H7 (cell line): ENCODE measurements around the gene POTEF. TPM values are rescaled to one million over a fixed set of nuclear protein-coding genes. Genes with fewer than 3 reads are reported as not detected.
"Not testable (repeated sequence)": the region's sequence is repeated elsewhere in the genome, so short reads cannot be mapped to it uniquely, and the experiment has no call there.

Experiments used
- DNase-seq: peaks from one replicate; pipeline ENCODE4 v3.0.0; 2012
- H3K27me3 ChIP-seq: 2 replicates; pipeline ENCODE4 v1.6.0; 2011; ENCODE audit warnings: mild to moderate bottlenecking, low read length; ENCODE audit not compliant: control insufficient read depth, insufficient read depth
- H3K36me3 ChIP-seq: replicated peaks from 2 replicates; pipeline ENCODE4 v1.5.1; 2011; ENCODE audit warnings: low read length; ENCODE audit not compliant: control insufficient read depth, insufficient read depth
- H3K4me3 ChIP-seq: 2 replicates; pipeline ENCODE4 v1.5.1; 2011; ENCODE audit warnings: low read depth, mild to moderate bottlenecking, control low read depth, low read length, moderate library complexity; ENCODE audit not compliant: insufficient read depth
- total RNA-seq: library from RNA; depleted of rRNA; stranded (reverse); fragments of >200 nt; shearing (Covaris generic); gene quantifications from 2 replicates; pipeline ENCODE4 v1.2.3, GENCODE V29; 2014

The POTEF gene
- total RNA-seq, 1 experiment from 2014 or later: 0.69 TPM

GRCh38 chr2:130142396-130143265, 13.6 kb upstream of the POTEF start:
- not testable (repeated sequence) for DNase-seq, H3K4me3 ChIP-seq, H3K27me3 ChIP-seq, H3K36me3 ChIP-seq

- H3K27me3 ChIP-seq, H3K36me3 ChIP-seq, DNase-seq, H3K4me3 ChIP-seq: not testable (repeated sequence)
Measured at GRCh38 chr2:130141645-130142370, 12.8 kb upstream of the POTEF start.

GRCh38 chr2:130141002-130141401, 12.0 kb upstream of the POTEF start:
- not testable (repeated sequence) for DNase-seq, H3K4me3 ChIP-seq, H3K27me3 ChIP-seq, H3K36me3 ChIP-seq

- not testable (repeated sequence) for H3K27me3 ChIP-seq, H3K4me3 ChIP-seq, H3K36me3 ChIP-seq, DNase-seq
Measured at GRCh38 chr2:130140516-130140915, 11.5 kb upstream of the POTEF start.

- not testable (repeated sequence) for H3K4me3 ChIP-seq, H3K27me3 ChIP-seq, DNase-seq, H3K36me3 ChIP-seq
Measured at GRCh38 chr2:130139331-130140280, 10.6 kb upstream of the POTEF start.

GRCh38 chr2:130138841-130139251, 9.8 kb upstream of the POTEF start:
- not testable (repeated sequence) for H3K36me3 ChIP-seq, H3K4me3 ChIP-seq, DNase-seq, H3K27me3 ChIP-seq

GRCh38 chr2:130138326-130138725, 9.3 kb upstream of the POTEF start:
- not testable (repeated sequence) for H3K4me3 ChIP-seq, H3K36me3 ChIP-seq, DNase-seq, H3K27me3 ChIP-seq

GRCh38 chr2:130137118-130137517, 8.1 kb upstream of the POTEF start:
- H3K36me3 ChIP-seq, H3K27me3 ChIP-seq, H3K4me3 ChIP-seq, DNase-seq: not testable (repeated sequence)

- not testable (repeated sequence) for DNase-seq, H3K27me3 ChIP-seq, H3K4me3 ChIP-seq, H3K36me3 ChIP-seq
Measured at GRCh38 chr2:130136546-130136945, 7.5 kb upstream of the POTEF start.

GRCh38 chr2:130135692-130136541, 6.9 kb upstream of the POTEF start:
- no peak overlapping the region for H3K4me3 ChIP-seq
- no peaks in the 10 kb centered on the region for H3K27me3 ChIP-seq
- DNase-seq: no peak
- no peaks in the 10 kb centered on the region for H3K36me3 ChIP-seq

GRCh38 chr2:130128464-130128863, 558 bp downstream of the POTEF start:
- H3K4me3 ChIP-seq, DNase-seq: not testable (repeated sequence)

GRCh38 chr2:130127726-130128125, 1.3 kb downstream of the POTEF start:
- H3K36me3 ChIP-seq, DNase-seq, H3K27me3 ChIP-seq, H3K4me3 ChIP-seq: not testable (repeated sequence)

More at GRCh38 chr2:130128464-130128863, 558 bp downstream of the POTEF start:
- H3K27me3 ChIP-seq, H3K36me3 ChIP-seq: not testable (repeated sequence)

GRCh38 chr2:130120924-130121323, 8.1 kb downstream of the POTEF start:
- H3K27me3 ChIP-seq, H3K36me3 ChIP-seq, H3K4me3 ChIP-seq, DNase-seq: not testable (repeated sequence)
